Measurements from ENCODE around the gene HECTD3.

DNA sequence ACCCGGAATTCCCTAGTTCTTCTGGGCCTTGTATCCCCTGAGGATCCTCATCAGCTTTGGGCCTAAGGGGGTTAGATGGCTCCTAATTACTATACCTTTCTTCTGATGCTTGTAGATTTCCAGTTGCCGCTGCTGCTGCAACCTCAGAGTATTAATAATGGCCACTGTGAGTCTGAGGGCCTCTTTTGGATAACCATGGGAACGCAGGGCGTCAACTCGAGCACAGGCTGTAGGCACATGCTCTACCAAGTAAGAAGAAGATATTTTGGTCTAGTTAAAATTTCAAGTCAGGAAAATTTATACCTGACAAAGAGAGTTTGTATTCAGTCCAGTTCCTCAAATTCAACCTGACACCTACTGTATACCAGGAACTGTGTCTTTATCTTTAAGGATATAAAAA is 29.2 kb upstream of the HECTD3 start:
- TF ChIP-seq, protein P1, sequence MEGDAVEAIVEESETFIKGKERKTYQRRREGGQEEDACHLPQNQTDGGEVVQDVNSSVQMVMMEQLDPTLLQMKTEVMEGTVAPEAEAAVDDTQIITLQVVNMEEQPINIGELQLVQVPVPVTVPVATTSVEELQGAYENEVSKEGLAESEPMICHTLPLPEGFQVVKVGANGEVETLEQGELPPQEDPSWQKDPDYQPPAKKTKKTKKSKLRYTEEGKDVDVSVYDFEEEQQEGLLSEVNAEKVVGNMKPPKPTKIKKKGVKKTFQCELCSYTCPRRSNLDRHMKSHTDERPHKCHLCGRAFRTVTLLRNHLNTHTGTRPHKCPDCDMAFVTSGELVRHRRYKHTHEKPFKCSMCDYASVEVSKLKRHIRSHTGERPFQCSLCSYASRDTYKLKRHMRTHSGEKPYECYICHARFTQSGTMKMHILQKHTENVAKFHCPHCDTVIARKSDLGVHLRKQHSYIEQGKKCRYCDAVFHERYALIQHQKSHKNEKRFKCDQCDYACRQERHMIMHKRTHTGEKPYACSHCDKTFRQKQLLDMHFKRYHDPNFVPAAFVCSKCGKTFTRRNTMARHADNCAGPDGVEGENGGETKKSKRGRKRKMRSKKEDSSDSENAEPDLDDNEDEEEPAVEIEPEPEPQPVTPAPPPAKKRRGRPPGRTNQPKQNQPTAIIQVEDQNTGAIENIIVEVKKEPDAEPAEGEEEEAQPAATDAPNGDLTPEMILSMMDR (IDR thresholded peaks at IDR 0.05): no peak
- no peak for TF ChIP-seq POLR2A (IDR thresholded peaks at IDR 0.05)

All from Peyer's patch (tissue), 4 donors.